ENCODE results near the gene FAM89B.
"Not testable (repeated sequence)": the region's sequence is repeated elsewhere in the genome, so short reads cannot be mapped to it uniquely, and the experiment has no call there.

The FAM89B gene

DNA sequence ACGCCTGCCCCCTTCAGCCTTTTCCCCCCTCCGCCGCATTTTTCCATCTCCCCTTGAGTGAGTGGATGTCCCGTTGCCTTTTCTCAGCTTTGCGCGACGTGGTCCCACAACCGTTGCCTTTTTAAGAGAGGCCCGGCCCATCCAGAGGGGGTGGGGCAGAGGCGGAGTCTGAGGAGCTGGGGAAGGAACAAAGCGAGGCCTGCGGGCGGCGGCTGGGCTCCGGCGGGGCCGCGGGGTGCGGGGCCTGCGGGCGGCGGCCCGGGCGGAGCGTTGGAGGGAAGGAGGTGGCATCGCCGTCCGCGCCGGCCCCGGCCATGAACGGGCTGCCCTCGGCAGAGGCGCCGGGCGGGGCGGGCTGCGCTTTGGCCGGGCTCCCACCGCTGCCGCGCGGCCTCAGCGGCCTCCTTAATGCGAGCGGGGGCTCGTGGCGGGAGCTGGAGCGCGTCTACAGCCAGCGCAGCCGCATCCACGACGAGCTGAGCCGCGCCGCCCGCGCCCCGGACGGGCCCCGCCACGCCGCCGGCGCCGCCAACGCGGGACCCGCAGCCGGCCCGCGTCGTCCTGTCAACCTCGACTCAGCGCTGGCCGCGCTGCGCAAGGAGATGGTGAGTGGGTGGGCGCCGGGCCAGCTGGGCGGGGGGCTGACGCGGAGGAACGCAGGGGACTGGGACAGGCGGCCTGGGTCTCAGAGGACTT lies at the start of gene FAM89B:
Gene FAM89B (plus strand): TSS at position 183 of the 696 bp plus-strand sequence. CDS start 132 bp downstream, at position 315.
- DNase-seq (ENCODE audit: low read depth in 2 of 2), result peak; percentile 75 to 77

DNA sequence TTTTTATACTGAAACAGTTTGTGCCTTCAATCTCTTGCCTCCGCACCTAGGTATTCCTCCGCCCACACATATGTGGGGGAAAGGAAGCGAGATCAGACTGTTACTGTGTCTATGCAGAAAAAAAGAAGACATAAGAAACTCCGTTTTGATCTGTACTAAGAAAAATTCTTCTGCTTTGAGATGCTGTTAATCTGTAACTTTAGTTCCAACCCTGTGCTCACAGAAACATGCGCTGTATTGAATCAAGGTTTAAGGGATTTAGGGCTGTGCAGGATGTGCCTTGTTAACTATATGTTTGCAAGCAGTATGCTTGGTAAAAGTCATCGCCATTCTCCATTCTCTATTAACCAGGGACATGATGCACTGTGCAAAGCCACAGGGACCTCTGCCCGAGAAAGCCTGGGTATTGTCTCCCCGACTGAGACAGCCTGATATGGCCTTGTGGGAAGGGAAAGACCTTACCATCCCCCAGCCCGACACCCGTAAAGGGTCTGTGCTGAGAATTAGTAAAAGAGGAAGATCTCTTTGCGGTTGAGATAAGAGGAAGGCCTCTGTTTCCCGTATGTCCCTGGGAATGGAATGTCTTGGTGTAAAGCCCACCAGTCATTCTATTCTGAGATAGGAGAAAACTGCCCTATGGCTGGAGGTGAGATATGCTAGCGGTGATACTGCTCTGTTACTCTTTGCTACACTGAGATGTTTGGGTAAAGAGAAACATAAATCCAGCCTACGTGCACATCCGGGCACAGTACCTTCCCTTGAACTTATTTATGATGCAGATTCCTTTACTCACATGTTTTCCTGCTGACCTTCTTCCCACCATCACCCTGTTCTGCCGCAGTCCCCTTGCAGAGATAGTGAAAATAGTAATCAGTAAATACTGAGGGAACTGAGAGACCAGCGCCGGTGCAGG lies 49.4 kb upstream of the FAM89B start:
- DNase-seq (ENCODE audit: low read depth in 2 of 2), result peak in 1 of 2 donors; percentile 32

DNA sequence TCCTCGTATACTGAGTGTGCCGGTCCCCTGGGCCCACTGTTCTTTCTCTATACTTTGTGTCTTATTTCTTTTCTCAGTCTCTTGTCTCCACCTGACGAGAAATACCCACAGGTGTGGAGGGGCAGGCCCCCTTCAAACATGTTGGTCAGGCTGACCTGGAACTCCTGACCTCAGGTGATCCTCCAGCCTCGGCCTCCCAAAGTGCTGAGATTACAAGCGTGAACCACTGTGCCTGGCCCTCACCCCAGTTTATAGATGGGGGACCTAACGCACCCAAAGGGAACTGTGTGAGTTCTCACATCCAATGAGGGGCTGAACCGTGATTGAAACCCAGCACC lies 48.7 kb upstream of the FAM89B start:
- DNase-seq (ENCODE audit: low read depth in 2 of 2), result not testable (repeated sequence)

DNA sequence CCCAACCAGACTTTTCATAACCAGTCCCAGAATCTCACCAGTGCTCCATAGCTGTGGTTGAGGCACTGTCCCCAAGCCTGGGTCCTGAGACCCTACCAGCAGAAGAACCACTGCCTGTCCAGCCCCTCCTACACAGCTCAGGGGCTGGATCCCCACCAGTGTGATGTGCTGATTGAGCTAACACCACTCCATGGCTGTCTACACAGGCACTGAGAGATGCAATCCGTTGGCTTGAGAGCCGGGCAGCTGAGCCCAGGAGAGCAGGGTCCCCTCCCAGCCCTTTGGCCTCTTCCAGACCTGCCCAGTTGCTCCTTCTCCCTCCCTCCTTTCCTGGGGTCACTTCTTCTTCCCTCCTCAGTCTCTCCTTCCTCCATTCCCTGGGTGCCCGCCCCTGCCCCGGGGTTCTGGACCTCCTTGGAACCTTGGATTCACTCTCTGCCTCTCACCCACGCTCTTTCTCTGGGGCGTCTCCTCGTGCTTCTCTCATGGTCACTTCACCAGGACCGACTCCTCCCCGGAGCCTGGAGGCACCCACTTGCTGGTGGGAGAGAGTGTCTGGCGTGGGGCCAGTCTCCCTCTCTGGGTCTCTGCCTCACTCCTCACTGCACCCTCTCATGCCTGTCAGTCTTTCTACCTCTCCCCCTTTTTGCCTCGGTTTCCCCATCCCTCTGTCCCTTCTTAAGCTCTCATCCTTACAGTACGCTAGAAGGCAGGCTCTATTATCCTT lies 48.2 kb upstream of the FAM89B start:
- DNase-seq (ENCODE audit: low read depth in 2 of 2), result no peak

DNA sequence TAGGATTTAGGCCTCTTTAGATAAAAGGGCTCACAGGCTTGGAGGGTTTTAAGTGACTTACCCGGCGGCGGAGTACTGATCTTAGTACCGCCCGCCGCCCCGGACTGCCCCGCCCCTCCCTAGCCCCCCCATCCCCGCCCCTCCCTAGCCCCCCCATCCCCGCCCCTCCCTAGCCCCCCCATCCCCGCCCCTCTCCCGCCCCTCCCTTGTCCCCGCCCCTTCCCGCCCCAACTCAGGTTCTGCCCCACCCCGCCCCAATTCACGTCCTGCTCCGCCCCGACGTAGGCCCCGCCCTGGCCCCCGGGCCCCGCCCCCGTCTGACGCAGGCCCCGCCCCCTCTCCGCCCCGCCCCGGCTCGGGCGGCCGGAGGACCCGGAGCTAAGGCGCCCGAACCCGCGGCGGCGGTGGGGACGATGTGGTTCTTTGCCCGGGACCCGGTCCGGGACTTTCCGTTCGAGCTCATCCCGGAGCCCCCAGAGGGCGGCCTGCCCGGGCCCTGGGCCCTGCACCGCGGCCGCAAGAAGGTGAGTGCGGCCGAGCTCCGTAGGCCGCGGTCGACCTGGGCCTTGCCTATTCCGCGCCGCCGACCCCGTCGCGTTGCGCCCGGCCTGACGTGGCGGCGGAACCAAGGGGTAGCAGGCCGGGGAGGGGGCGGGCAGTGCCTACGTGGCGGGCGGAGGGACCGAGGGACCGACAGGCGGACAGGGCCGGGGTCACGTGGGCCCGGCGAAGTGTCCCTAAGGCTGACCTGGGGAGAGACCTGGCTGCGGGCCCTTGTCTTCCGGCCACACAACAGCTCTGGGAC lies 47.4 kb upstream of the FAM89B start, which contains the start of gene SCYL1:
Gene SCYL1 (plus strand): TSS at position 343 of the 805 bp plus-strand sequence. CDS start 71 bp downstream, at position 414.
- peak; percentile 63 to 72 for DNase-seq (ENCODE audit: low read depth in 2 of 2)

DNA sequence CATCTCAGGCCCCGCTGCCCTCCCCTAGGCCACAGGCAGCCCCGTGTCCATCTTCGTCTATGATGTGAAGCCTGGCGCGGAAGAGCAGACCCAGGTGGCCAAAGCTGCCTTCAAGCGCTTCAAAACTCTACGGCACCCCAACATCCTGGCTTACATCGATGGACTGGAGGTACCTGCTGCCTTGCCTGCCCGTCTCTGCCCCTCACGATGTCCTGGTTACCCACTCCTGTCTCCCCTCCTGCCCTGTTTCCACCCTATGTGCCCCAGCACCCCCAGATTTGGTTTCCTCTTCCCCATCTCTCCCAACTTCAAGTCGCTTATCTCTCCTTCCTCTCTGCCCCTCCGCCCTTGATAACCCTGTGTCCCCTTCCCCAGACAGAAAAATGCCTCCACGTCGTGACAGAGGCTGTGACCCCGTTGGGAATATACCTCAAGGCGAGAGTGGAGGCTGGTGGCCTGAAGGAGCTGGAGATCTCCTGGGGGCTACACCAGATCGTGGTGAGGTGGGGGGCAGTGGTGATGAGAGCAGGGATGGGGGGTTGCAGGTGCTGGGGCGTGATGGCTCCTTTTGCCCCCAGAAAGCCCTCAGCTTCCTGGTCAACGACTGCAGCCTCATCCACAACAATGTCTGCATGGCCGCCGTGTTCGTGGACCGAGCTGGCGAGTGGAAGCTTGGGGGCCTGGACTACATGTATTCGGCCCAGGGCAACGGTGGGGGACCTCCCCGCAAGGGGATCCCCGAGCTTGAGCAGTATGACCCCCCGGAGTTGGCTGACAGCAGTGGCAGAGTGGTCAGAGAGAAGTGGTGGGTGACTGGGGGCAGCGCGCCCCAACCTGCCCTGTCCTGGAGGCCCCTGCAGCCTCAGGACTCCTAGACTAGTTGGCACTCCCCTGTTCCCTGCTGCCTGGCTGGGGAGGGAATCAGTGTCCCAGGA lies 46.5 kb upstream of the FAM89B start:
- DNase-seq (ENCODE audit: low read depth in 2 of 2), result no peak

DNA sequence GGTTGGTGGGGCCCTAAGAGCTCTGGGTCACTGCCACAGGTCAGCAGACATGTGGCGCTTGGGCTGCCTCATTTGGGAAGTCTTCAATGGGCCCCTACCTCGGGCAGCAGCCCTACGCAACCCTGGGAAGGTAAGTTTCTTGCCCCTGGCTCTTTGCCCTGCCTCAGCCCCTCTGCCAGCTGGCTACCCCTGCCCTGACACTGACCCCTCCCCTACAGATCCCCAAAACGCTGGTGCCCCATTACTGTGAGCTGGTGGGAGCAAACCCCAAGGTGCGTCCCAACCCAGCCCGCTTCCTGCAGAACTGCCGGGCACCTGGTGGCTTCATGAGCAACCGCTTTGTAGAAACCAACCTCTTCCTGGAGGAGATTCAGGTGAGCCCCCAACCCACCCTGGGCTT lies 45.6 kb upstream of the FAM89B start:
- DNase-seq (ENCODE audit: low read depth in 2 of 2), result no peak

DNA sequence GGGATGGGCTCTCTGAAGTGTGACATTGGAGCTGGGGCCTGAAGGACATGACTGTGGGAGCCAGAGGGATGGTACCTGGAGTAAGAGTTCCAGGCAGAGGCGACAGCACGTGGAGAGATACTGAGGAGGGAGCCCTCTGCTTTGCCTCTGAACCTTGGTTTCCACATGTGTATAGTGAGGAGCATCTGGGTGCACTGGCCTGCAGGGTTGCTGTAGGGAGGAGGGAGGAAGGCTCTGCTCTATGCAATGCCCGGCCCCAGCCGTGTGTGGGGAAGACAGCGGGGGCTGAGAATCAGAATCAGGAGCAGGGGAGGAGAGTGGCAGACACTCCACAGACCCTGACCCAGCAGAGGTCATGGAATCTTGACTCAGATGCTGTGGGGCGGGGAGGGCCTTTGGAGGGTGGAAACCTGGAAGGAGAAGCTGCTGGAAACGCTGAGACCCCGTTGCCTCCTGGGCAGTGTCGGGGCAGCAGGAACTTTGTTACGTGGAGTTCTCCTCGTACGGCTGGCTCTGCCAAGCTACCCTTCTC lies 43.5 kb upstream of the FAM89B start:
- DNase-seq (ENCODE audit: low read depth in 2 of 2), result no peak

DNA sequence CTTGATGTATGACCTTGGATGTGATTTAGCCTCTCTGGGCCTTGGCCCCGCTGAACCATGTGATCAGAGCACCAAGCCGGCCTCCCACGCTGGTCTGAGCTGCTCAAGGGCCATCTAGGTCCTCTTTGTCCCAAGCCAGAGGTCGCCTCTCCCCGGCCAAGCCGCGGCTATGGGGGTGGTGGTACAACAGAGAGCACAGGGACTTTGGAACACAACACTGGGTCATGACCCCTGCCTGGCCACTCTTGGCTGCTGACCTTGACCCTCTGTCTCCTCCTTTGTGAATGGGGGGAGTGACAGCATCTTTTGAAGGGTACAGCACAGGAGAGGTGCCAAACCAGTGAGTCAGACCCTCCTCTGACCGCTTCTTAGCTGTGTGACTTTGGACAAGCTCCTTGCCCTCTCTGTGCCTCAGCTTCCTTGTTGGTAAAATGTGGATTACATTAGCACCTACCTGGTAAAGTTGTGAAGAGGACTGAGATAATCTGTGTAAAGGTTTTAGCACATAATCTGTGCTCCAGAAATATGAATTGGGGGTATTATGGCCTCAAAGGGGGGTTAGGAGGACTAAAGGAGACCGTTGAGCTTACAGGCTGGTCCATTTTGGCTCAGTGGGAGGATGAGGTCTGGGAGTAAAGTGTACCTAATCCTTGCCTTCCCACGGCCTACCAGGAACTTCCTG lies 42.7 kb upstream of the FAM89B start:
- DNase-seq (ENCODE audit: low read depth in 2 of 2), result no peak

DNA sequence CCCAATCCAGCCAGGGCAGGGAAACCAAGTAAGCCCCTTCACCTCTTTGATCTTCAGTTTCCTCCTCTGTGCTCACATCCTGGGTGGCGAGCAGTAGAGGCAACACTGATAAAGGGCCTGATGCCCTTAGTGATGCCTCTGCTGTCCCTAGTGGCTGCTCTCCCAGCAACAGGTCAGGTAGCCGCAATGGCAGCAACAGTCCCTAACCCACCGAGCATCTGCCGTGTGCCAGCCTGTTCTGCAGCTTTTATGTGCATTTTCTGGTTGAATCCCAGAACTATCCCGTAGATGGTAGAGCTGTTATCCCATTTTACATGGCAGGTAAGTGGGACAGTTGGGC lies 42.2 kb upstream of the FAM89B start:
- DNase-seq (ENCODE audit: low read depth in 2 of 2), result no peak

DNA sequence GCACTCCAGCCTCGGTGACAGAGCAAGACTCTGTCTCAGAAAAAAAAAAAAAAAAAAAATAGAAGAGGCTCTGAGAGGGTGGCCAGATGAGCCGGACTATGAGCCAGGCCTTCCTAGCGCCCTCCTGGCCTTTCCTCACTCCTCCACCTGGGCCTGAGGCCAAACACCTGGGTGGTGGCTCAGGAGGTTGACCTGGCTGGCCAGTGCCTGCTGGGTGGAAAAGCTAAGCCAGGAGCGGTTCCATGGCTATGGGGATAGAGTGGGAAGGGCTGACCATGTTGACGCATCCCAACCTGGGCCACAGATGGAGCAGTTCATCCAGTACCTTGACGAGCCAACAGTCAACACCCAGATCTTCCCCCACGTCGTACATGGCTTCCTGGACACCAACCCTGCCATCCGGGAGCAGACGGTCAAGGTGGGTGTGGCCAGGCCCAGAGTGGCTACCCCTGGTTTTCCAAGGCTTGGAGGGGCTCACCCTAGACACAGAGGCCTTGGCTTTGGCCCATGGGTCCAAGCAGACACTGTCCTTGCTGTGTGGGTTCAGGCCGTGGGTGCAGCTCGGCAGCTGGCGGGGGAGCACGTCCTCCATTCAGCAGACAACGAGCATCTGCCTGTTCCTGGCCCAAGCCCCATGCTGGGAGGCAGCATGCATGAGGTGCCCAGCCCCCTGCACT lies 39.8 kb upstream of the FAM89B start:
- DNase-seq (ENCODE audit: low read depth in 2 of 2), result no peak

DNA sequence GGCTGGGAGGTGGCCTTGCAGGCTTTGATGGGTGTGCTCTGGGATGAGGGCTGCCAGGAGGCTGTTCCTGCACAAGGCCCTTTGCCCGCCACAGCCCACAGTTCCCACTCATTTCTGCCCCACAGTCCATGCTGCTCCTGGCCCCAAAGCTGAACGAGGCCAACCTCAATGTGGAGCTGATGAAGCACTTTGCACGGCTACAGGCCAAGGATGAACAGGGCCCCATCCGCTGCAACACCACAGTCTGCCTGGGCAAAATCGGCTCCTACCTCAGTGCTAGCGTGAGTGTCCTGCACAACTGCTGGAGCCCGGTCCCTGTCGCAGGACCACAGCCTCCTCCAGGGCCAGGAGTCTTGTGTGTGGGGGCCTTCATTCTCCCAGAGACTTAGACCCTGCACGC lies 37.2 kb upstream of the FAM89B start:
- DNase-seq (ENCODE audit: low read depth in 2 of 2), result no peak

DNA sequence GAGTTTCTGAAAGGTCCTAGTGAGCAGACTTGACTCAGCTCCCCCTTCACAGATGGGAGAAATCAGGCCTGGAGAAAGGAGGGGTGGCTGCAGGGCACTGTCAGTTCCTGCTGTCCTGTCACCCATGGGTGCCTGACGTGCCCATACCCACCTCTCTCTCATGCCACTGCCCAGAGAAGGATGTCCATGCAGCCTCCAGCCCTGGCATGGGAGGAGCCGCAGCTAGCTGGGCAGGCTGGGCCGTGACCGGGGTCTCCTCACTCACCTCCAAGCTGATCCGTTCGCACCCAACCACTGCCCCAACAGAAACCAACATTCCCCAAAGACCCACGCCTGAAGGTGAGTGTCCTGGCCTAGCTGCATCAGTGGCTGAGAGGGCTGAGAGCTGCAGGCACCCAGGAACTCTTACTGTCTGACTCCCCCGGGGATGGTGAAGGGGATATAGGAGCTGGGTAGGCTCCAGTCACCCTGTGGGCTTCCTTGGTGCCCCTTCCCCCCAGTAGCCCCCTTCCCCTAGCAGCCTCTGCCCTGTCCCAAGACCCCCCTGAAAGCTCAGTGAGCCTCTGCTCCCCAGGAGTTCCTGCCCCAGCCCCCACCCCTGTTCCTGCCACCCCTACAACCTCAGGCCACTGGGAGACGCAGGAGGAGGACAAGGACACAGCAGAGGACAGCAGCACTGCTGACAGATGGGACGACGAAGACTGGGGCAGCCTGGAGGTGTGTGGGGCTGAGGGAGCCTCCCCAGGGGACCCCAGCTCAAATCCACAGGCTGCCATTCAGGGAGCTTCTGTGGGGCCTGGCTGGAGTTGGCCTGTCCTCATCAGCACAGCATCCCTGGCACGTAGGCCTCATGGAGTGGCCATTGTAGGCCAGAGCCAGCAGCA lies 35.7 kb upstream of the FAM89B start:
- DNase-seq (ENCODE audit: low read depth in 2 of 2), result no peak

DNA sequence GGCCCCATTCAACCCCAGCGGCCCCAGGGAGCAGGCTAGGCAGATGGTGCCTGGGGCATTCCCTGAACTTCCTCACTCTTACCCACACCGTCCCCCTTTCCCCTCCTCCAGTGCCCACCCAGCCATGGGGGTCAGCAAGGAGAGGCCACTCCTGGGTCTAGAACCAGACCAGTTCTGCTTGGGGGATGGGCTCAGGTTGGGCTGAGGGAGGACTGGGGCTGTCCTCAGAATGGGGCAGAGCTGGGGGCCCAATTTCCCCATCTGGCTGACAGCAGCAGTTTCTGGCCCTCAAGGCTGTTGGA lies 35.1 kb upstream of the FAM89B start:
- DNase-seq (ENCODE audit: low read depth in 2 of 2), result no peak

DNA sequence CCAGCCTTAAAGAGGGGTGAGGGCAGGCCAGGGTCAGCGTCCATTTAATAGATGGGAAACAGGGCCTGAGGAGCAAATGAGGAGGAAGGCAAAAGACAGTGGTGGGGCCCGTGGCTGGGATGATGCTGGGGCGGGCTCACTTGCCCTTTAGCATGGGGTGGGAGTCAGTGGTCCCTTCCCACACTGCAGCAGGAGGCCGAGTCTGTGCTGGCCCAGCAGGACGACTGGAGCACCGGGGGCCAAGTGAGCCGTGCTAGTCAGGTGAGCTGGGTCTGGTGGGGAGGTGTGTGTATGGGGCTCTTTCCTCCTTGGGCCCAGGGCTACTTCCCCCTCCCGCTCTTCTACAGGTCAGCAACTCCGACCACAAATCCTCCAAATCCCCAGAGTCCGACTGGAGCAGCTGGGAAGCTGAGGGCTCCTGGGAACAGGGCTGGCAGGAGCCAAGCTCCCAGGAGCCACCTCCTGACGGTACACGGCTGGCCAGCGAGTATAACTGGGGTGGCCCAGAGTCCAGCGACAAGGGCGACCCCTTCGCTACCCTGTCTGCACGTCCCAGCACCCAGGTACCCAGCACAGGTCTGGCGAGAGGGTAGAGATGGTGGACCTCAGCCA lies 34.6 kb upstream of the FAM89B start:
- DNase-seq (ENCODE audit: low read depth in 2 of 2), result no peak

DNA sequence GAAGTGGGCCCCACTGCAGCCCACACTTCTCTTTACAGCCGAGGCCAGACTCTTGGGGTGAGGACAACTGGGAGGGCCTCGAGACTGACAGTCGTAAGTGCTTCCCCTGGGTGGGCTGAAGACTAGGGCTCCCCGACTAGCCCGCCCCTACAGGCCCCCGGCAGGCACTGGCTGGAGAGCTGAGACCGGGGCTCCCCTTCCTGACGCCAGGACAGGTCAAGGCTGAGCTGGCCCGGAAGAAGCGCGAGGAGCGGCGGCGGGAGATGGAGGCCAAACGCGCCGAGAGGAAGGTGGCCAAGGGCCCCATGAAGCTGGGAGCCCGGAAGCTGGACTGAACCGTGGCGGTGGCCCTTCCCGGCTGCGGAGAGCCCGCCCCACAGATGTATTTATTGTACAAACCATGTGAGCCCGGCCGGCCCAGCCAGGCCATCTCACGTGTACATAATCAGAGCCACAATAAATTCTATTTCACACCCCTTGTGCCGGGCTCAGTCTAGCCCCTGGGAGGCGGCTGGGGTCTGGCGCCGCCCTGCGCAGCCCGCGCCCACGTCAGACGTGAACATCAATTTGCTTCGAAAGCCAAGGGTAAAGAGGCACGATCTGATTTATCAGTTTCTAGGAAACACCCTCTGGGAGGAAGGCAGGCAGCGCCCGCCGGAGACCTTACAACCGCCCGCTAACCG lies 34.0 kb upstream of the FAM89B start:
- no peak for DNase-seq (ENCODE audit: low read depth in 2 of 2)

All from activated CD8-positive, alpha-beta memory T cell treated with anti-CD3 and anti-CD28 coated beads for 4 hours (primary cell).